Tibial artery (tissue), 4 donors: ENCODE data around the gene CASP2.
"Not testable (repeated sequence)": the region's sequence is repeated elsewhere in the genome, so short reads cannot be mapped to it uniquely, and the experiment has no call there.

Experiments used
- DNase-seq, 2 donors: peaks; one replicate each; pipeline ENCODE4 v3.0.0-alpha.2; 2019
- H3K27ac ChIP-seq, 2 donors: fragments of 200-600 bp; sonication (generic) in 1 of 2; 1 replicate in 1 of 2; 2 replicates in 1 of 2; pipeline ENCODE4 v1.5.1; 2018 to 2019; ENCODE audit warnings: mild to moderate bottlenecking in 1 of 2
- H3K27me3 ChIP-seq, 2 donors: fragments of 200-600 bp; sonication (generic) in 1 of 2; one replicate each; pipeline versions ENCODE4 v1.5.1 to v1.6.0; 2016 to 2019
- H3K36me3 ChIP-seq, 3 donors: fragments of 200-600 bp; sonication (generic) in 2 of 3; one replicate each; pipeline ENCODE4 v1.5.1; 2016 to 2019; ENCODE audit warnings: mild to moderate bottlenecking in 2 of 3
- H3K4me1 ChIP-seq, 4 donors: fragments of 200-600 bp; sonication (generic) in 2 of 4; 1 replicate in 3 of 4; 2 replicates in 1 of 4; pipeline ENCODE4 v1.5.1; 2016 to 2019
- H3K4me3 ChIP-seq, 2 donors: fragments of 200-600 bp; sonication (generic) in 1 of 2; 1 replicate in 1 of 2; 2 replicates in 1 of 2; pipeline ENCODE4 v1.5.1; 2018 to 2019; ENCODE audit warnings: mild to moderate bottlenecking in 2 of 2
- H3K9me3 ChIP-seq, 3 donors: fragments of 200-600 bp; sonication (generic) in 1 of 3; one replicate each; pipeline ENCODE4 v1.5.1; 2016 to 2019
- CTCF ChIP-seq, 2 experiments: fragments of 200-600 bp in 1 of 2; fragments of 450-650 bp in 1 of 2; IDR thresholded peaks; one replicate each; pipeline ENCODE4 v1.5.1; 2017 to 2019; ENCODE audit warnings: antibody characterized with exemption in 2 of 2, mild to moderate bottlenecking in 1 of 2, moderate library complexity in 1 of 2
- intact Hi-C: fragments of 100-400 bp; cut with DNase I; formaldehyde crosslinking; loops from one replicate; pipeline ENCODE4 v1.15.0; 2023; ENCODE audit warnings: low total_unique reads

CASP2 gene

GRCh38 chr7:143288836-143289235 is 685 bp downstream of the CASP2 start:
- H3K4me3 ChIP-seq, result peak overlapping the region; percentile 92 to 96
- intact Hi-C loops, result no loop called here
- no peak for DNase-seq
- H3K4me1 ChIP-seq, result peaks cover 0 to 30% (median 21%) of the 10 kb centered on the region in 4 donors
- no peaks in the 10 kb centered on the region for H3K9me3 ChIP-seq
- H3K36me3 ChIP-seq, result peaks cover 17 to 26% (median 21%) of the 10 kb centered on the region in 3 donors
- H3K27ac ChIP-seq, result peak overlapping the region; percentile 93 to 95
- H3K27me3 ChIP-seq, result no peaks in the 10 kb centered on the region
- no peak for TF ChIP-seq CTCF (IDR thresholded peaks at IDR 0.05)

- H3K9me3 ChIP-seq, result no peaks in the 10 kb centered on the region
- intact Hi-C loops, result no loop called here
- H3K4me1 ChIP-seq, result peaks cover 0 to 30% (median 21%) of the 10 kb centered on the region in 4 donors
- TF ChIP-seq CTCF (IDR thresholded peaks at IDR 0.05), result no peak
- peak overlapping the region; percentile 92 to 96 for H3K4me3 ChIP-seq
- no peak for DNase-seq
- H3K27ac ChIP-seq, result peak overlapping the region; percentile 93 to 95
- no peaks in the 10 kb centered on the region for H3K27me3 ChIP-seq
- peaks cover 21 to 32% (median 27%) of the 10 kb centered on the region in 3 donors for H3K36me3 ChIP-seq
These were observed 1.3 kb downstream of the CASP2 start for GRCh38 chr7:143289421-143289820.

GRCh38 chr7:143289888-143290287 is 1.7 kb downstream of the CASP2 start:
- peak overlapping the region in 1 of 2 donors; percentile 92 for H3K4me3 ChIP-seq
- intact Hi-C loops, result loop anchor here (5.0 kb wide), 1 partner anchor 72 kb away; the partner anchor contains the start of gene FAM131B
- peaks cover 25 to 37% (median 32%) of the 10 kb centered on the region in 3 donors for H3K36me3 ChIP-seq
- H3K27me3 ChIP-seq, DNase-seq, H3K9me3 ChIP-seq: not testable (repeated sequence)
- peaks cover 0 to 30% (median 21%) of the 10 kb centered on the region in 4 donors for H3K4me1 ChIP-seq
- H3K27ac ChIP-seq, result peak overlapping the region in 1 of 2 donors; percentile 95

- DNase-seq, result no peak
- no peak overlapping the region for H3K4me3 ChIP-seq
- no peak for TF ChIP-seq CTCF (IDR thresholded peaks at IDR 0.05)
- peaks cover 0 to 30% (median 21%) of the 10 kb centered on the region in 4 donors for H3K4me1 ChIP-seq
- peaks cover 30 to 41% (median 36%) of the 10 kb centered on the region in 3 donors for H3K36me3 ChIP-seq
- intact Hi-C loops, result loop anchor here (5.0 kb wide), 1 partner anchor 72 kb away; the partner anchor contains the start of gene FAM131B
- no peaks in the 10 kb centered on the region for H3K9me3 ChIP-seq
- H3K27me3 ChIP-seq, result no peaks in the 10 kb centered on the region
- H3K27ac ChIP-seq, result no peak overlapping the region
These were observed 2.1 kb downstream of the CASP2 start for GRCh38 chr7:143290293-143290692.

DNA sequence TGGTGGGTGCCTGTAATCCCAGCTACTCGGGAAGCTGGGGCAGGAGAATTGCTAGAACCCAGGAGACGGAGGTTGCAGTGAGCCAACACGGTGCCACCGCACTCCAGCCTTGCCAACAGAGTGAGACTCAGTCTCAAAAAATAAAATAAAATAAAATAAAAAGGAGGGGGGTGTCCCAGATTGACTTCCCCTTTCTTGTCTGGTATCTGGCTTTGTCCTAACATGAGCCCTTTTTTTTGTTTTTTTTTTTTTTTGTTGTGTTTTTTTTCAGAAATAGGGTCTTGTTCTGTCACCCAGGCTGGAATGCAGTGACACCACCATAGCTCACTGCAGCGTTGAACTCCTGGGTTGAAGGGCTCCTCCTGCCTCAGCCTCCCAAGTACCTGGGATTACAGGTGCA is 4.7 kb downstream of the CASP2 start:
- no peaks in the 10 kb centered on the region for H3K9me3 ChIP-seq
- H3K4me1 ChIP-seq, result peaks cover 0 to 46% (median 32%) of the 10 kb centered on the region in 4 donors
- DNase-seq, result no peak
- no peaks in the 10 kb centered on the region for H3K27me3 ChIP-seq
- no peak overlapping the region for H3K27ac ChIP-seq
- H3K4me3 ChIP-seq, result no peak overlapping the region
- peaks cover 37 to 52% (median 42%) of the 10 kb centered on the region in 3 donors for H3K36me3 ChIP-seq
- intact Hi-C loops, result loop anchor here (5.0 kb wide), 1 partner anchor 69 kb away; the partner anchor contains the start of gene FAM131B
- no peak for TF ChIP-seq CTCF (IDR thresholded peaks at IDR 0.05)

DNA sequence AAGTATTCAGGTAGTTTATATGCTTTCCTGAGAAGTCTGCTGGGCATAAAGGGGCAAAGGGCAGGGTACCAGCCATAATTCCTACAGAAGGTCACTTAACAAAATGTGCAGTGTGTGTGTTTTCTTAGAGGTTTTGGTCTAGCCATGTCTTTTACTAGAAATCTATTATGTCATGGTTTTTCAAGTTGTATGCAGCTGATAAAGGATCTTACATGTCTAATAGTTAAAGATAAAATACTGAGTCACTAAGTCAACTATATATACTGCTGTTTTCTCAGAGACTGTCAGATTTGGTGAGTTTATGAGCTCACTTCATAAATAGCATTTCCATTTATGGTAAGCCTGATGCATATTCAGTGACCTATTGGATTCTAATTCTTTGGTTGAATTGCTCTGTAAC is 7.7 kb downstream of the CASP2 start:
- no peak overlapping the region for H3K27ac ChIP-seq
- peaks cover 63 to 81% (median 69%) of the 10 kb centered on the region in 3 donors for H3K36me3 ChIP-seq
- DNase-seq, result no peak
- H3K4me3 ChIP-seq, result no peak overlapping the region
- no peak for TF ChIP-seq CTCF (IDR thresholded peaks at IDR 0.05)
- H3K27me3 ChIP-seq, result no peaks in the 10 kb centered on the region
- intact Hi-C loops, result no loop called here
- peaks cover 0 to 34% (median 18%) of the 10 kb centered on the region in 4 donors for H3K4me1 ChIP-seq
- no peaks in the 10 kb centered on the region for H3K9me3 ChIP-seq
